RWPE2 (cell line): Measurements from ENCODE around the gene LSMEM2.
"Not testable (repeated sequence)": the region's sequence is repeated elsewhere in the genome, so short reads cannot be mapped to it uniquely, and the experiment has no call there.

Experiments
- ATAC-seq: fragments of 200-7000 bp; cut with Tn5 transposase; 3 replicates; pipeline ENCODE4 v1.9.1; 2021; ENCODE audit warnings: low read depth
- DNase-seq: peaks from one replicate; pipeline ENCODE4 v3.0.0-alpha.2; 2020; ENCODE audit warnings: low spot score
- H3K27ac ChIP-seq: fragments of 450-650 bp; 2 replicates; pipeline ENCODE4 v1.5.1; 2017; ENCODE audit warnings: mild to moderate bottlenecking; ENCODE audit not compliant: poor library complexity, severe bottlenecking
- H3K27me3 ChIP-seq: fragments of 250-450 bp; sonication (Bioruptor Pico); 2 replicates; pipeline ENCODE4 v1.5.1; 2021; ENCODE audit warnings: mild to moderate bottlenecking, moderate library complexity; ENCODE audit not compliant: insufficient read depth, poor library complexity, severe bottlenecking
- H3K36me3 ChIP-seq: fragments of 250-450 bp; sonication (Bioruptor Pico); 2 replicates; pipeline ENCODE4 v1.5.1; 2020; ENCODE audit warnings: low read depth, mild to moderate bottlenecking, moderate library complexity
- H3K4me1 ChIP-seq: fragments of 250-450 bp; sonication (Bioruptor Pico); 2 replicates; pipeline ENCODE4 v1.5.1; 2021; ENCODE audit warnings: mild to moderate bottlenecking, moderate library complexity; ENCODE audit not compliant: insufficient read depth, poor library complexity, severe bottlenecking
- H3K4me3 ChIP-seq: fragments of 250-450 bp; sonication (Bioruptor Pico); 2 replicates; pipeline ENCODE4 v1.5.1; 2021; ENCODE audit warnings: mild to moderate bottlenecking, moderate library complexity; ENCODE audit not compliant: severe bottlenecking
- H3K9me3 ChIP-seq: fragments of 250-450 bp; sonication (Bioruptor Pico); 2 replicates; pipeline ENCODE4 v1.5.1; 2021; ENCODE audit warnings: mild to moderate bottlenecking, moderate library complexity; ENCODE audit not compliant: severe bottlenecking
- CTCF ChIP-seq: fragments of 450-650 bp; IDR thresholded peaks from one replicate; pipeline ENCODE4 v1.5.1; 2017; ENCODE audit warnings: mild to moderate bottlenecking, moderate library complexity; ENCODE audit not compliant: poor library complexity, severe bottlenecking

LSMEM2 gene

GRCh38 chr3:50269460-50269859 is 9.4 kb upstream of the LSMEM2 start:
- DNase-seq (no peak), ATAC-seq (no peak)
- no peaks in the 10 kb centered on the region for H3K27me3 ChIP-seq
- peak overlapping the region; percentile 45 for H3K4me3 ChIP-seq
- peaks cover 27% of the 10 kb centered on the region for H3K36me3 ChIP-seq
- TF ChIP-seq CTCF, result no peak
- peaks cover 37% of the 10 kb centered on the region for H3K4me1 ChIP-seq
- no peaks in the 10 kb centered on the region for H3K9me3 ChIP-seq
- H3K27ac ChIP-seq, result peak overlapping the region; percentile 93

- Histone ChIP-seq H3K9me3 (no peaks in the 10 kb centered on the region), H3K27ac (peak overlapping the region; percentile 93), H3K36me3 (peaks cover 32% of the 10 kb centered on the region), H3K4me1 (peaks cover 32% of the 10 kb centered on the region), H3K4me3 (peak overlapping the region; percentile 45), H3K27me3 (no peaks in the 10 kb centered on the region)
- TF ChIP-seq CTCF, result no peak
- peak; percentile 69 for DNase-seq
- ATAC-seq, result peak; percentile 8; the same call in 1 of the 3 replicates
Observed at GRCh38 chr3:50269977-50270413, 8.9 kb upstream of the LSMEM2 start.

DNA sequence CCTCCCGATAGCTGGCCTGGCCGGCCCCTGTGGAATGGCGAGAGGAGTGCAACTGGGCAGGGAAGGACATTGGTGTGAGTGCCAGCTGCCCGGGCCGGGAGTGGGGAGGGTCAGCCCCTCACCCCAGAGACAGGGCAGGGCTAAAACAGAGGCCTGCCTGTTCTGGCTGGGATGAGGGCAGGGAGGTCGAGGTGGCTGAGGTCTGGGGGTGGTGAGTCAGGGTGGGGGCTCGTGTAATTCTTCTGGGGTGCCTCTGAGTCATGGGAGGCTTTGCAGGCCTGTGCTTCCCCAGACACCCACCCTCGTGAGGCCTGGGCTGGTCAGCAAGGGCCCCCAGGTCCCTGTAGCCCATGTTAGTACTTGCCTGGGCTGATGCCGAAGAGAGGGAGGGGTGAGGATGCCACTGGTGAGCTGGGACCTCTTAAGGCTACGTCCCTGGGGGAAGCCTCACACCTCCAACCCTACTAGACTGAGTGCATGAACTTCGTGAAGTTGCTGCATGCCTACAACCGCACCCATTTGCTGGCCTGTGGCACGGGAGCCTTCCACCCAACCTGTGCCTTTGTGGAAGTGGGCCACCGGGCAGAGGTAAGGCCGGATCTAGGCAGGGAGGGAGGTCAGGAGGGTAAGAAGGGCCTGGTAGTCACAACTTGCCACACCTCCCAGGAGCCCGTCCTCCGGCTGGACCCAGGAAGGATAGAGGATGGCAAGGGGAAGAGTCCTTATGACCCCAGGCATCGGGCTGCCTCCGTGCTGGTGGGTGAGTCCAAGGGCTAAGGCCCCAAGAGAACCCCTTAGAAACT is 8.3 kb upstream of the LSMEM2 start:
- Histone ChIP-seq H3K9me3 (no peaks in the 10 kb centered on the region), H3K27ac (peak overlapping the region; percentile 93), H3K27me3 (no peaks in the 10 kb centered on the region), H3K36me3 (peaks cover 36% of the 10 kb centered on the region), H3K4me3 (peak overlapping the region; percentile 45), H3K4me1 (peaks cover 26% of the 10 kb centered on the region)
- TF ChIP-seq CTCF, result no peak
- DNase-seq (no peak), ATAC-seq (peak; percentile 3; the same call in 2 of the 3 replicates)

DNA sequence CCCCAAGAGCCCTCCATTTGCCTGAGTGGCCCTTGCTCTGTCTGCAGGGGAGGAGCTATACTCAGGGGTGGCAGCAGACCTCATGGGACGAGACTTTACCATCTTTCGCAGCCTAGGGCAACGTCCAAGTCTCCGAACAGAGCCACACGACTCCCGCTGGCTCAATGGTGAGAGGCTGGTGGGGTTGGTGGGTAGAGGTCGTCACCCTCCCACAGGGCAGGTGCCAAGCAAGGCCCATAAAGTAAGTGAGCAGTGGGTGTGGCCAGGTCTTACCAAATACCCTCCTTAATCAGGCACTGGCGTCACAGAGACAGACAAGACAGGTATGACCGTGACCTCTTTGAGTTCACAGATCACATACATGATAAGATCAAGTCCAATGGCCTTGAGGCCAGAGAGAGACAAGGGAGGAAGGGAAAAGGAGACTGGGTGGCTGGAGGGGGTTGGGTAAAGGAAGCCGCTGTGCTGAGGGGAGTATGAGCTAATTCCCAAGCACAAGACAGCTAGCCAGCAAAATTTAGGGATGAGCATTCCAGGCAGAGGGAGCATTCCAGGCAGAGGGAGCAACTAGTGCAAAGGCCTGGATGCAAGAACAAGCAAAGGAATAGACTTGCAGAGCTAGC is 7.5 kb upstream of the LSMEM2 start:
- H3K27me3 ChIP-seq, result no peaks in the 10 kb centered on the region
- ATAC-seq, result no peak
- H3K4me1 ChIP-seq, result peaks cover 25% of the 10 kb centered on the region
- peak overlapping the region; percentile 93 for H3K27ac ChIP-seq
- TF ChIP-seq CTCF, result no peak
- peaks cover 41% of the 10 kb centered on the region for H3K36me3 ChIP-seq
- H3K9me3 ChIP-seq, result no peaks in the 10 kb centered on the region
- no peak for DNase-seq
- H3K4me3 ChIP-seq, result no peak overlapping the region

DNA sequence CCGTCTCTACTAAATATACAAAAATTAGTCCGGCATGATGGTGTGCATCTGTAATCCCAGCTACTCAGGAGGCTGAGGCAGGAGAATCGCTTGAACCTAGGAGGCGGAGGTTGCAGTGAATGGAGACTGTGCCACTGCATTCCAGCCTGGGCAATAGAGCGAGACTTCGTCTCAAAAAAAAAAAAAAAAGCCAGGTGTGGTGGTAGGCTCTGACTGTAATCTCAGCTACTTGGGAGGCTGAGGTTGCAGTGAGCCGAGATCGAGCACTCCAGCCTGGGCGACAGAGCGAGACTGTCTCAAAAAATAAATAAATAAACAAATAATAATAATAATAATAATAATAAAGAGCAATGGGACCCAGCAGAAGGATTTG is 6.4 kb upstream of the LSMEM2 start:
- ATAC-seq, H3K4me3 ChIP-seq, H3K9me3 ChIP-seq, H3K27ac ChIP-seq, DNase-seq, H3K27me3 ChIP-seq: not testable (repeated sequence)
- Histone ChIP-seq H3K4me1 (peaks cover 24% of the 10 kb centered on the region), H3K36me3 (peaks cover 48% of the 10 kb centered on the region)
